H1 (cell line): ENCODE measurements around the gene OR5K3. TPM values are rescaled to one million over a fixed set of nuclear protein-coding genes. Genes with fewer than 3 reads are reported as not detected.

ENCODE experiments used
- CTCF ChIA-PET: fragments of 300-600 bp; sonication (Branson Sonifier 250); formaldehyde crosslinking; loops from one replicate; lab custom pipeline; 2021; ENCODE audit not compliant: partially characterized antibody; lab: Charles Lee
- POLR2A ChIA-PET: fragments of 300-600 bp; sonication (Branson Sonifier 250); formaldehyde crosslinking; loops from one replicate; lab custom pipeline; 2021; ENCODE audit warnings: inconsistent platforms; ENCODE audit not compliant: partially characterized antibody; lab: Charles Lee
- DNase-seq, 2 experiments: peaks; one replicate each; pipeline versions ENCODE4 v3.0.0 to v3.0.0-alpha.2; 2010 to 2022; ENCODE audit warnings: low spot score in 2 of 2, low read depth in 1 of 2, mixed read lengths in 1 of 2
- FAIRE-seq: peaks from 2 replicates; lab custom pipeline; 2011; peaks lifted over from hg19 to GRCh38; lab: Jason Lieb, UNC
- H2AFZ ChIP-seq: 2 replicates; pipeline ENCODE4 v1.8.1; 2012; ENCODE audit warnings: low read length, inconsistent platforms
- H2AK5ac ChIP-seq: 2 replicates; pipeline ENCODE4 v1.6.1; 2013; ENCODE audit warnings: low read depth, low read length
- H2BK120ac ChIP-seq: replicated peaks from 2 replicates; pipeline ENCODE3; 2013; ENCODE audit warnings: low read depth, low read length, inconsistent platforms
- H2BK12ac ChIP-seq: 2 replicates; pipeline ENCODE4 v1.6.1; 2013; ENCODE audit warnings: low read depth, low read length
- H2BK15ac ChIP-seq: 2 replicates; pipeline ENCODE4 v1.6.1; 2013; ENCODE audit warnings: low read length
- H2BK20ac ChIP-seq: 2 replicates; pipeline ENCODE4 v1.6.1; 2013; ENCODE audit warnings: low read length
- H2BK5ac ChIP-seq: 2 replicates; pipeline ENCODE4 v1.6.1; 2013; ENCODE audit warnings: low read depth, low read length
- H3K14ac ChIP-seq: 2 replicates; pipeline ENCODE4 v1.6.1; 2013; ENCODE audit warnings: inconsistent platforms; ENCODE audit not compliant: insufficient read length
- H3K18ac ChIP-seq: 2 replicates; pipeline ENCODE4 v1.6.1; 2013; ENCODE audit warnings: low read length; ENCODE audit errors: extremely low read depth
- H3K23ac ChIP-seq: 2 replicates; pipeline ENCODE4 v1.6.1; 2013; ENCODE audit warnings: inconsistent platforms; ENCODE audit not compliant: insufficient read length
- H3K23me2 ChIP-seq: 2 replicates; pipeline ENCODE4 v1.6.1; 2013; ENCODE audit warnings: low read depth, low read length
- H3K27ac ChIP-seq: 2 replicates; pipeline ENCODE4 v1.6.1; 2011; ENCODE audit warnings: low read depth, low read length, inconsistent platforms
- H3K27me3 ChIP-seq, 4 experiments: replicated peaks in 1 of 4; 1 replicate in 1 of 4; 2 replicates in 3 of 4; pipeline versions ENCODE4 v1.6.1 to v1.8.1; 2011 to 2013; ENCODE audit warnings: low read length in 3 of 4, mild to moderate bottlenecking in 3 of 4, inconsistent platforms in 2 of 4, mixed read lengths in 2 of 4, moderate library complexity in 1 of 4; ENCODE audit not compliant: control insufficient read depth in 3 of 4, insufficient read depth in 3 of 4; ENCODE audit errors: extremely low read depth in 1 of 4
- H3K36me3 ChIP-seq, 4 experiments: 2 replicates each; pipeline versions ENCODE4 v1.6.1 to v1.8.1; 2011 to 2013; ENCODE audit warnings: mild to moderate bottlenecking in 4 of 4, low read length in 3 of 4, moderate library complexity in 2 of 4, control low read depth in 1 of 4, inconsistent platforms in 1 of 4; ENCODE audit not compliant: insufficient read depth in 4 of 4, control insufficient read depth in 2 of 4
- H3K4ac ChIP-seq: replicated peaks from 2 replicates; pipeline ENCODE3; 2013; ENCODE audit warnings: low read length, low read depth, mixed read lengths, inconsistent platforms; ENCODE audit not compliant: insufficient read length
- H3K4me1 ChIP-seq, 4 experiments: replicated peaks in 1 of 4; 1 replicate in 1 of 4; 2 replicates in 3 of 4; pipeline versions ENCODE4 v1.6.1 to v1.8.1; 2011 to 2013; ENCODE audit warnings: low read length in 3 of 4, inconsistent platforms in 2 of 4, mixed read lengths in 1 of 4; ENCODE audit not compliant: insufficient read depth in 4 of 4, control insufficient read depth in 3 of 4
- H3K4me2 ChIP-seq, 2 experiments: 2 replicates each; pipeline versions ENCODE4 v1.6.1 to v1.8.1; 2011 to 2013; ENCODE audit warnings: low read depth in 2 of 2, low read length in 2 of 2, control low read depth in 1 of 2, inconsistent platforms in 1 of 2, mild to moderate bottlenecking in 1 of 2; ENCODE audit not compliant: insufficient read depth in 1 of 2
- H3K4me3 ChIP-seq, 4 experiments: fragments of 200-600, 300-600 bp in 1 of 4; sonication (generic), shearing (Covaris generic), sonication (Bioruptor Twin) in 1 of 4; 2 replicates each; pipeline versions ENCODE4 v1.5.1 to v1.8.1; 2011 to 2016; ENCODE audit warnings: low read length in 4 of 4, low read depth in 3 of 4, control low read depth in 2 of 4, inconsistent platforms in 2 of 4, mild to moderate bottlenecking in 2 of 4, mixed read lengths in 1 of 4, moderate library complexity in 1 of 4; ENCODE audit not compliant: insufficient read depth in 2 of 4; ENCODE audit errors: extremely low read depth in 1 of 4
- H3K56ac ChIP-seq: replicated peaks from 2 replicates; pipeline ENCODE3; 2013; ENCODE audit warnings: low read depth, mild to moderate bottlenecking, mixed read lengths, low read length, inconsistent platforms; ENCODE audit not compliant: insufficient read length
- H3K79me1 ChIP-seq: 2 replicates; pipeline ENCODE4 v1.6.1; 2013; ENCODE audit warnings: low read depth, low read length, control low read depth
- H3K79me2 ChIP-seq, 2 experiments: 2 replicates each; pipeline versions ENCODE4 v1.6.1 to v1.8.1; 2012 to 2013; ENCODE audit warnings: low read length in 2 of 2, mild to moderate bottlenecking in 2 of 2, inconsistent platforms in 1 of 2; ENCODE audit not compliant: insufficient read depth in 2 of 2, control insufficient read depth in 1 of 2
- H3K9ac ChIP-seq, 4 experiments: replicated peaks in 1 of 4; 1 replicate in 1 of 4; 2 replicates in 3 of 4; pipeline versions ENCODE4 v1.6.1 to v1.8.1; 2011 to 2013; ENCODE audit warnings: low read depth in 3 of 4, low read length in 3 of 4, control low read depth in 2 of 4, mild to moderate bottlenecking in 2 of 4, moderate library complexity in 2 of 4, inconsistent platforms in 1 of 4; ENCODE audit errors: extremely low read depth in 1 of 4
- H3K9me3 ChIP-seq, 2 experiments: 2 replicates each; pipeline versions ENCODE4 v1.6.1 to v1.8.1; 2012 to 2013; ENCODE audit warnings: mild to moderate bottlenecking in 2 of 2, moderate library complexity in 2 of 2, control low read depth in 1 of 2, inconsistent platforms in 1 of 2, low read depth in 1 of 2, low read length in 1 of 2, mixed read lengths in 1 of 2; ENCODE audit not compliant: insufficient read depth in 2 of 2
- H4K20me1 ChIP-seq, 2 experiments: replicated peaks in 1 of 2; 2 replicates each; pipeline versions ENCODE3 to v1.8.1; 2011 to 2013; ENCODE audit warnings: inconsistent platforms in 2 of 2, low read length in 2 of 2, mild to moderate bottlenecking in 1 of 2; ENCODE audit not compliant: insufficient read depth in 2 of 2, control insufficient read depth in 1 of 2
- H4K5ac ChIP-seq: 2 replicates; pipeline ENCODE4 v1.6.1; 2013; ENCODE audit warnings: low read length, low read depth, mixed read lengths, inconsistent platforms; ENCODE audit not compliant: insufficient read length
- H4K8ac ChIP-seq: 2 replicates; pipeline ENCODE4 v1.8.0; 2013; ENCODE audit warnings: mild to moderate bottlenecking, moderate library complexity, low read length, inconsistent platforms; ENCODE audit not compliant: insufficient read depth; ENCODE audit errors: extremely low read depth
- H4K91ac ChIP-seq: replicated peaks from 2 replicates; pipeline ENCODE3; 2013; ENCODE audit warnings: low read length, mixed read lengths, inconsistent platforms; ENCODE audit not compliant: insufficient read length
- CEBPB ChIP-seq: IDR thresholded peaks from 2 replicates; pipeline ENCODE4 v1.6.1; 2012; ENCODE audit warnings: low read depth, low read length
- CTBP2 ChIP-seq: IDR thresholded peaks from 2 replicates; pipeline ENCODE4 v1.7.0; 2011; ENCODE audit warnings: borderline replicate concordance, mild to moderate bottlenecking, moderate library complexity, mixed read lengths, low read length; ENCODE audit not compliant: insufficient read depth, insufficient read length
- WGBS, 2 experiments: shearing (Covaris generic) in 1 of 2; methylation state at CpG; one replicate each; pipeline versions ENCODE4 v1.1.6 to v1.1.7; 2013 to 2015; ENCODE audit warnings: low lambda C conversion rate in 2 of 2, mixed read lengths in 2 of 2, inconsistent platforms in 1 of 2, low coverage in 1 of 2, missing lambda C conversion rate in 1 of 2; ENCODE audit not compliant: insufficient replicate concordance in 2 of 2, insufficient coverage in 1 of 2, insufficient read length in 1 of 2; ENCODE audit errors: extremely low coverage in 1 of 2, missing lambda C conversion rate in 1 of 2; 5-methylcytosine and 5-hydroxymethylcytosine counted together
- polyA plus RNA-seq, 7 experiments: library from polyadenylated mRNA; depleted of rRNA in 3 of 7; stranded (reverse) in 5 of 7; unstranded in 2 of 7; fragments of >200 nt in 5 of 7; fragments of 200-250 nt in 2 of 7; gene quantifications; 1 replicate in 5 of 7; 2 replicates in 1 of 7; 4 replicates in 1 of 7; pipeline versions ENCODE4 v1.2.1 to v1.2.3, GENCODE V29; 2011 to 2013; ENCODE audit warnings: missing spikeins in 2 of 7, mixed read lengths in 2 of 7
- total RNA-seq: library from RNA; stranded (reverse); fragmentation: NEBNext Ultra II Directional; extraction: Animal tissue kit (Norgen Biotek cat#: 25700); gene quantifications from 2 replicates; pipeline ENCODE4 v1.2.1, GENCODE V29; 2021
- TF ChIP-seq, protein P1 (sequence below): IDR thresholded peaks from 2 replicates; pipeline ENCODE4 v1.6.1; 2011; ENCODE audit warnings: low read length, improper control_type of control experiment

The OR5K3 gene
- total and polyA plus RNA-seq, 2 of the 8 experiments (the other 6 are each of a cell fraction or from before 2014, with no cell fraction given) = not detected

DNA sequence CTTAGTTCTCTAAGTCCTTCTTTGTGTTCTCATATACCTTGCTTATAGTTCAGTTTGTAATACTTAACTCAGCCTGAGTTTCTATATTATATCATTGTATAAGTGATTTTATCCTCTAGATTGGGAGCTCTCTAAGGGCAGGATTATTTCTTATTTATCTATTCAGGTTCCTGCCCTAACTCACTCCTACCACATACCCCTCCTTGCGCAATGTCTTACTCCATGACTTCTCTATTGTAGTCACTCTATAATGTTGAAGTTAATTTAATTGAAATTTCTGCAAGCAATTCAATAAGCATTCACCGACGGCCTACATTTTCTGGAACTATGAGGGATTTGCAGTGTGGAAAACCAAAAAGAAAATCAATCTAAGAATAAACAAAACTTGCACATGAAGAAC is 40.4 kb upstream of the OR5K3 start:
- TF ChIP-seq CEBPB = peak; percentile 81
- no peak for TF ChIP-seq CTBP2
- TF ChIP-seq, protein P1, sequence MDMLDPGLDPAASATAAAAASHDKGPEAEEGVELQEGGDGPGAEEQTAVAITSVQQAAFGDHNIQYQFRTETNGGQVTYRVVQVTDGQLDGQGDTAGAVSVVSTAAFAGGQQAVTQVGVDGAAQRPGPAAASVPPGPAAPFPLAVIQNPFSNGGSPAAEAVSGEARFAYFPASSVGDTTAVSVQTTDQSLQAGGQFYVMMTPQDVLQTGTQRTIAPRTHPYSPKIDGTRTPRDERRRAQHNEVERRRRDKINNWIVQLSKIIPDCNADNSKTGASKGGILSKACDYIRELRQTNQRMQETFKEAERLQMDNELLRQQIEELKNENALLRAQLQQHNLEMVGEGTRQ = no peak
- TF ChIP-seq, all 59 proteins: peak for 1
- H3K9ac ChIP-seq = no peak overlapping the region
- H3K27me3 ChIP-seq = no peaks in the 10 kb centered on the region
- no peak overlapping the region for H4K5ac ChIP-seq
- H4K91ac ChIP-seq = no peak overlapping the region
- DNase-seq (no peak), FAIRE-seq (no peak)
- no peak overlapping the region for H2BK20ac ChIP-seq
- no peak overlapping the region for H2AFZ ChIP-seq
- H3K4ac ChIP-seq = no peak overlapping the region
- CTCF ChIA-PET = interaction anchor here (0.9 to 1.3 kb wide), 2 partner anchors 165 to 312 kb away, joined by 3 to 4 read pairs; no protein-coding TSS in a partner anchor
- H3K27ac ChIP-seq = no peak overlapping the region
- H2BK12ac ChIP-seq = no peak overlapping the region
- no peaks in the 10 kb centered on the region for H3K23me2 ChIP-seq
- POLR2A ChIA-PET = no interaction called here
- H3K79me1 ChIP-seq = no peaks in the 10 kb centered on the region
- no peak overlapping the region for H3K18ac ChIP-seq
- 94% methylated on average over 3 of the region's 3 CpGs; no CpG with 5 or more reads in 1 of the 2 experiments for WGBS, 2 experiments
- no peak overlapping the region for H2BK120ac ChIP-seq
- H2BK5ac ChIP-seq = no peak overlapping the region
- no peak overlapping the region for H2BK15ac ChIP-seq
- no peak overlapping the region for H3K56ac ChIP-seq
- no peaks in the 10 kb centered on the region for H3K36me3 ChIP-seq
- H2AK5ac ChIP-seq = no peak overlapping the region
- no peak overlapping the region for H3K4me2 ChIP-seq
- H3K9me3 ChIP-seq = no peaks in the 10 kb centered on the region
- H3K79me2 ChIP-seq = no peaks in the 10 kb centered on the region
- no peak overlapping the region for H4K8ac ChIP-seq
- H3K14ac ChIP-seq = no peak overlapping the region
- H4K20me1 ChIP-seq = no peaks in the 10 kb centered on the region
- H3K4me1 ChIP-seq = no peaks in the 10 kb centered on the region
- no peak overlapping the region for H3K23ac ChIP-seq
- H3K4me3 ChIP-seq = no peak overlapping the region
